OCI-LY3 (cell line): ENCODE results near the gene SCFD1.

Experiments used
- H2AFZ ChIP-seq: fragments of 200-600, 300-600 bp; shearing (Covaris generic); 2 replicates; pipeline ENCODE4 v1.6.0; 2014; ENCODE audit warnings: antibody characterized with exemption, low read depth, low read length
- H3K27ac ChIP-seq: fragments of 200-600, 300-600 bp; sonication (generic); 2 replicates; pipeline ENCODE4 v1.5.1; 2014; ENCODE audit warnings: mild to moderate bottlenecking, low read length, moderate library complexity, mixed read lengths
- H3K27me3 ChIP-seq: fragments of 200-600, 300-600 bp; sonication (generic); 2 replicates; pipeline ENCODE4 v1.6.1; 2014; ENCODE audit warnings: low read depth, low read length, mixed read lengths
- H3K36me3 ChIP-seq: fragments of 200-600, 300-600 bp; sonication (generic); replicated peaks from 2 replicates; pipeline ENCODE3; 2014; ENCODE audit warnings: low read depth, low read length, mixed read lengths
- H3K4me1 ChIP-seq: fragments of 300-600, 200-600 bp; sonication (generic); 2 replicates; pipeline ENCODE4 v1.6.1; 2014; ENCODE audit warnings: low read length, mixed read lengths
- H3K4me2 ChIP-seq: fragments of 200-600, 300-600 bp; sonication (generic); 2 replicates; pipeline ENCODE4 v1.6.1; 2014; ENCODE audit warnings: low read length, mixed read lengths
- H3K4me3 ChIP-seq: fragments of 300-600, 200-600 bp; sonication (generic); 2 replicates; pipeline ENCODE4 v1.5.1; 2014; ENCODE audit warnings: antibody characterized with exemption, mild to moderate bottlenecking, low read length, moderate library complexity
- H3K79me2 ChIP-seq: fragments of 300-600, 200-600 bp; shearing (Covaris generic); 2 replicates; pipeline ENCODE4 v1.6.1; 2014; ENCODE audit warnings: mild to moderate bottlenecking, low read length, mixed read lengths
- H3K9ac ChIP-seq: fragments of 300-600, 200-600 bp; shearing (Covaris generic); 2 replicates; pipeline ENCODE4 v1.6.0; 2014; ENCODE audit warnings: mild to moderate bottlenecking, low read length, moderate library complexity
- H3K9me3 ChIP-seq: fragments of 200-600, 300-600 bp; shearing (Covaris generic); 2 replicates; pipeline ENCODE4 v1.6.1; 2014; ENCODE audit warnings: low read length, mixed read lengths; ENCODE audit not compliant: insufficient read depth
- H4K20me1 ChIP-seq: fragments of 200-600, 300-600 bp; sonication (generic); 2 replicates; pipeline ENCODE4 v1.6.1; 2016; ENCODE audit warnings: low read length, mixed read lengths; ENCODE audit not compliant: insufficient read depth
- CTCF ChIP-seq: fragments of 200-600, 300-600 bp; sonication (generic); IDR thresholded peaks from 2 replicates; pipeline ENCODE4 v1.5.1; 2014; ENCODE audit warnings: antibody characterized with exemption, low read length, low read depth
- EZH2phosphoT487 ChIP-seq: fragments of 200-600 bp; shearing (Covaris generic); IDR thresholded peaks from 2 replicates; pipeline ENCODE4 v1.6.1; 2018; ENCODE audit warnings: antibody characterized with exemption, mixed run types, low read depth

SCFD1 gene, protein sequence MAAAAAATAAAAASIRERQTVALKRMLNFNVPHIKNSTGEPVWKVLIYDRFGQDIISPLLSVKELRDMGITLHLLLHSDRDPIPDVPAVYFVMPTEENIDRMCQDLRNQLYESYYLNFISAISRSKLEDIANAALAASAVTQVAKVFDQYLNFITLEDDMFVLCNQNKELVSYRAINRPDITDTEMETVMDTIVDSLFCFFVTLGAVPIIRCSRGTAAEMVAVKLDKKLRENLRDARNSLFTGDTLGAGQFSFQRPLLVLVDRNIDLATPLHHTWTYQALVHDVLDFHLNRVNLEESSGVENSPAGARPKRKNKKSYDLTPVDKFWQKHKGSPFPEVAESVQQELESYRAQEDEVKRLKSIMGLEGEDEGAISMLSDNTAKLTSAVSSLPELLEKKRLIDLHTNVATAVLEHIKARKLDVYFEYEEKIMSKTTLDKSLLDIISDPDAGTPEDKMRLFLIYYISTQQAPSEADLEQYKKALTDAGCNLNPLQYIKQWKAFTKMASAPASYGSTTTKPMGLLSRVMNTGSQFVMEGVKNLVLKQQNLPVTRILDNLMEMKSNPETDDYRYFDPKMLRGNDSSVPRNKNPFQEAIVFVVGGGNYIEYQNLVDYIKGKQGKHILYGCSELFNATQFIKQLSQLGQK

DNA sequence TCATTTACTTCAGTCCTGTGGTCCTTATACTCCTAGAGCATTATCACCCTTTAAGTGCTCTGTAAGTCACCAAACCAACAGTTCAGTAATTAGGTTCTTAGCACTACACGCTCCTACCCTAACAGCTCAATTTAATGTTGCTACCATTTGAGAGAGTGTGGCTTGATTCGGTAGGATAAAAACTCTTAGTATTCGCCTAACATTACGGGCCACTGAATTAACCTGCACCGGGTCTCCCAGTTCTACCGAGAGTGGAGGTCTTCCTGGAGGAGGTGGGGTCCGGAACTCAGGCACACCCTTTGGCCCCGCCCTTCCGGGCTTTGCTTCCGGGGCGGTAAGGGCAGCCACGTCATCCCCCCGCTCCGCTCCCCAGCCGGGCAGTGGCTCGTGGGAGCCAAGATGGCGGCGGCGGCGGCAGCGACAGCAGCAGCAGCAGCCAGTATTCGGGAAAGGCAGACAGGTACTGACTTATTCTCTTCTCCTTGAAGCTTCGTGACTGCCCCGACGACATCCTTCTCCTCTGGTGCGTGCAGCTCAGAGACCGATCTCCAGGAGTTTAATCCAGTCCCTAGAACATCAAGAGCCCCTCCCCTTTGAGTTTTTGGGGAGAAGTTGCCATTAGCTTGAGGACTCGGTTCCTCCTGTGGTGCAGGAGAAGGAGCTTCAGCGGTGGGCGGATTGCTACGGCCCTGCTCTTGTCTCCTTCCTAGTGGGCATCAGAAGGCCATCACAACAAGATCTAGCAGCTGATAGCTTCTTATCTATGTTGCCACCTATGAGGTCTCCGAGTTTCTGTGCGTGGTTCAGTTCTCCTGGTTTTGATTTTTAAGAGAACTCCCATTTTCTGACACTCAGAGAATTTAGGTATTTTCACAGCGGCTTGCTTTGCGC is at the start of gene SCFD1:
TSS of gene SCFD1 (plus strand) at position 380 of the 891 bp plus-strand sequence. CDS start at position 400, 20 bp downstream.
- Histone ChIP-seq H3K27me3 (no peaks in the 10 kb centered on the region), H3K9ac (peak within 1 kb of the TSS; percentile 96), H3K9me3 (no peaks in the 10 kb centered on the region), H3K4me1 (peaks cover 53% of the 10 kb centered on the region), H2AFZ (peak within 1 kb of the TSS; percentile 84; the same call in 1 of the 2 replicates), H4K20me1 (peaks cover 30% of the 10 kb centered on the region), H3K4me3 (peak within 1 kb of the TSS; percentile 94), H3K27ac (peak within 1 kb of the TSS; percentile 89), H3K4me2 (peak within 1 kb of the TSS; percentile 96), H3K36me3 (peaks cover 10% of the 10 kb centered on the region), H3K79me2 (peaks cover 59% of the 10 kb centered on the region)
- TF ChIP-seq EZH2phosphoT487: no peak
- no peak for TF ChIP-seq CTCF

DNA sequence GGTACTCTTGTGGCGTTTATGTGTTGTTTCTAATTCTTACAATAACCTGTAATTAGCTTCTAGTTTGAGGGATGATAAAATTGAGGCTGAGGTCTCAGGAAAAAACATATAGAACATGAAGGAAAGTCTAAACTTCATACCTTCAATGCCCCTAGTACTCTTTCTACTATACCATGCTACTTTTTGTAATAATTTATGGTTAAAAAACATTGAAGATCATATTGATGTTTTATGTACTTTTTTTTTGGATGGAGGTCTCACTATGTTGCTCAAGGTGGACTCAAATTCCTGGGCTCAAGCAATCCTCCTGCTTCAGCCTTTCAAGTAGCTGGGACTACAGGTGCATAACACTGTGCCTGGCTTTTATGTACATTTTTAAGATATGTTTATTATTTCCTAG is 49.3 kb upstream of the SCFD1 start:
- TF ChIP-seq EZH2phosphoT487 (no peak), CTCF (no peak)
- no peak overlapping the region for H3K4me2 ChIP-seq
- H3K36me3 ChIP-seq: peaks cover 9% of the 10 kb centered on the region
- no peaks in the 10 kb centered on the region for H3K9me3 ChIP-seq
- no peaks in the 10 kb centered on the region for H3K4me1 ChIP-seq
- H3K27me3 ChIP-seq: no peaks in the 10 kb centered on the region
- no peak overlapping the region for H2AFZ ChIP-seq
- H3K27ac ChIP-seq: no peak overlapping the region
- no peak overlapping the region for H3K9ac ChIP-seq
- H3K4me3 ChIP-seq: no peak overlapping the region
- H4K20me1 ChIP-seq: peaks cover 93% of the 10 kb centered on the region
- H3K79me2 ChIP-seq: peaks cover 100% of the 10 kb centered on the region

GRCh38 chr14:30573226-30573814 is 48.8 kb upstream of the SCFD1 start:
- no peak overlapping the region for H3K9ac ChIP-seq
- peaks cover 9% of the 10 kb centered on the region for H3K36me3 ChIP-seq
- TF ChIP-seq EZH2phosphoT487: no peak
- no peak for TF ChIP-seq CTCF
- no peak overlapping the region for H3K27ac ChIP-seq
- no peak overlapping the region for H2AFZ ChIP-seq
- H3K4me1 ChIP-seq: no peaks in the 10 kb centered on the region
- H4K20me1 ChIP-seq: peaks cover 93% of the 10 kb centered on the region
- no peak overlapping the region for H3K4me3 ChIP-seq
- no peak overlapping the region for H3K4me2 ChIP-seq
- H3K9me3 ChIP-seq: no peaks in the 10 kb centered on the region
- peaks cover 100% of the 10 kb centered on the region for H3K79me2 ChIP-seq
- no peaks in the 10 kb centered on the region for H3K27me3 ChIP-seq
